HL-60 (cell line): Measurements from ENCODE around the gene HOXC5.

Source experiments
- DNase-seq, 2 experiments: peaks; one replicate each; pipeline ENCODE4 v3.0.0-alpha.2; 2010 to 2020; ENCODE audit warnings: low read depth in 1 of 2, low spot score in 1 of 2
- H3K27ac ChIP-seq: fragments of 250-450 bp; sonication (Bioruptor Pico); replicated peaks from 2 replicates; pipeline ENCODE4 v1.5.1; 2020; ENCODE audit warnings: mild to moderate bottlenecking, moderate library complexity
- H3K27me3 ChIP-seq: fragments of 250-450 bp; sonication (Bioruptor Pico); 2 replicates; pipeline ENCODE4 v1.5.1; 2021; ENCODE audit warnings: mild to moderate bottlenecking, moderate library complexity; ENCODE audit not compliant: insufficient read depth, poor library complexity, severe bottlenecking
- H3K4me3 ChIP-seq: replicated peaks from 2 replicates; pipeline ENCODE4 v1.5.1; 2011; ENCODE audit warnings: mild to moderate bottlenecking, control low read depth, low read length; ENCODE audit not compliant: insufficient read depth
- GABPA ChIP-seq: IDR thresholded peaks from 2 replicates; pipeline ENCODE4 v1.6.1; 2012; ENCODE audit warnings: low read depth
- POLR2AphosphoS5 ChIP-seq: IDR thresholded peaks from 2 replicates; pipeline ENCODE4 v1.6.1; 2012; ENCODE audit warnings: low read depth
- SPI1 ChIP-seq: IDR thresholded peaks from 2 replicates; pipeline ENCODE4 v1.6.1; 2012; ENCODE audit warnings: low read depth, mild to moderate bottlenecking, borderline replicate concordance
- TF ChIP-seq, protein P1 (sequence below): IDR thresholded peaks from 2 replicates; pipeline ENCODE4 v1.6.1; 2012; ENCODE audit warnings: low read depth; ENCODE audit not compliant: insufficient replicate concordance
- TF ChIP-seq, protein P2 (sequence below): IDR thresholded peaks from one replicate; pipeline ENCODE4 v1.5.1; 2011; ENCODE audit warnings: low read length, control low read depth, inconsistent platforms; ENCODE audit not compliant: insufficient read depth

Gene HOXC5

DNA sequence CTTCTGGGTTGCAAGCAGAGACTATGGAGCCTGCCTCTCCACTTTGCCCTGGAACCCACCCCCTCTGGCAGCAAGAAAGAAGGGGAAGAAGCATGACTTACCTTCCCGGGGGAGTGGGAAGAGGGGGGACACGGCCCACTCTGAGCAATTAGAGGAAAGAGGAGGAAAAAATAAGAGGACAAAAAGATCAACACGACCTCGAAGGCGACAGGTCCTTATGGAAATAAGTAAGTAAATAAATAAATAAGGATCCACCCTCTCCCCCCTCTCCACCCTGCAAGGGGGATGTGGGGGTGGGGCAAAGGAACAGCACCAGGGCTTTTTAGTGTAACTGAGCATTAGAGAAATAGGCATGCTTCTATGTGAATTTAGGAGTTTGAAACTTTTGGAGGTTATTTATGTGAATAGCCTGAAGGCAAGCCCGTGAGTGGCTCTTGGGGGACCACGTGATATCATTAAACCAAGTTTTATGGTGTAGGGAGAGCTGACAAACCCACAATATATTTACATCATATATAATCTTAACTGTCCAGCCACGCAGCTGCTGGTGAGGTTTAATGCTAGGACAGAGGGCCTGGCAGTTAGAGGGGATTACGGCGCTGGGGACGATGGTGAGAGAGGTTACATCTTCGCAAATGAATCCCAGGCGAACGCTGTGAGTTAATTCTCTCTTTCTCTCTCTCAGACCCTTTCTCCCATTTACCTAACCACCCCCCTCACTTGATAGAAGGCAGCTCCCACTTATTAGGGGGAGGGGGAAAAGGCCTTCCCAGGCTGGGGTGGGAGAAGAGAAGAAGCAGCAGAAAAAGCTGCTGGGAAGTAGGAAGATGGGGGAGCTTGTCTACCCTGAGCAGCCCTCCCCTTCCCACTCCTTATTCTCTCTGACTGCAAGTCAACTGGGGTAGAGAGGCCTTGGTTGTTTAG lies 4.8 kb downstream of the HOXC5 start:
- no peak for DNase-seq
- TF ChIP-seq, protein P1, sequence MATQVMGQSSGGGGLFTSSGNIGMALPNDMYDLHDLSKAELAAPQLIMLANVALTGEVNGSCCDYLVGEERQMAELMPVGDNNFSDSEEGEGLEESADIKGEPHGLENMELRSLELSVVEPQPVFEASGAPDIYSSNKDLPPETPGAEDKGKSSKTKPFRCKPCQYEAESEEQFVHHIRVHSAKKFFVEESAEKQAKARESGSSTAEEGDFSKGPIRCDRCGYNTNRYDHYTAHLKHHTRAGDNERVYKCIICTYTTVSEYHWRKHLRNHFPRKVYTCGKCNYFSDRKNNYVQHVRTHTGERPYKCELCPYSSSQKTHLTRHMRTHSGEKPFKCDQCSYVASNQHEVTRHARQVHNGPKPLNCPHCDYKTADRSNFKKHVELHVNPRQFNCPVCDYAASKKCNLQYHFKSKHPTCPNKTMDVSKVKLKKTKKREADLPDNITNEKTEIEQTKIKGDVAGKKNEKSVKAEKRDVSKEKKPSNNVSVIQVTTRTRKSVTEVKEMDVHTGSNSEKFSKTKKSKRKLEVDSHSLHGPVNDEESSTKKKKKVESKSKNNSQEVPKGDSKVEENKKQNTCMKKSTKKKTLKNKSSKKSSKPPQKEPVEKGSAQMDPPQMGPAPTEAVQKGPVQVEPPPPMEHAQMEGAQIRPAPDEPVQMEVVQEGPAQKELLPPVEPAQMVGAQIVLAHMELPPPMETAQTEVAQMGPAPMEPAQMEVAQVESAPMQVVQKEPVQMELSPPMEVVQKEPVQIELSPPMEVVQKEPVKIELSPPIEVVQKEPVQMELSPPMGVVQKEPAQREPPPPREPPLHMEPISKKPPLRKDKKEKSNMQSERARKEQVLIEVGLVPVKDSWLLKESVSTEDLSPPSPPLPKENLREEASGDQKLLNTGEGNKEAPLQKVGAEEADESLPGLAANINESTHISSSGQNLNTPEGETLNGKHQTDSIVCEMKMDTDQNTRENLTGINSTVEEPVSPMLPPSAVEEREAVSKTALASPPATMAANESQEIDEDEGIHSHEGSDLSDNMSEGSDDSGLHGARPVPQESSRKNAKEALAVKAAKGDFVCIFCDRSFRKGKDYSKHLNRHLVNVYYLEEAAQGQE = no peak
- TF ChIP-seq POLR2AphosphoS5 (no peak), SPI1 (no peak)
- H3K27me3 ChIP-seq = peaks cover 86% of the 10 kb centered on the region

DNA sequence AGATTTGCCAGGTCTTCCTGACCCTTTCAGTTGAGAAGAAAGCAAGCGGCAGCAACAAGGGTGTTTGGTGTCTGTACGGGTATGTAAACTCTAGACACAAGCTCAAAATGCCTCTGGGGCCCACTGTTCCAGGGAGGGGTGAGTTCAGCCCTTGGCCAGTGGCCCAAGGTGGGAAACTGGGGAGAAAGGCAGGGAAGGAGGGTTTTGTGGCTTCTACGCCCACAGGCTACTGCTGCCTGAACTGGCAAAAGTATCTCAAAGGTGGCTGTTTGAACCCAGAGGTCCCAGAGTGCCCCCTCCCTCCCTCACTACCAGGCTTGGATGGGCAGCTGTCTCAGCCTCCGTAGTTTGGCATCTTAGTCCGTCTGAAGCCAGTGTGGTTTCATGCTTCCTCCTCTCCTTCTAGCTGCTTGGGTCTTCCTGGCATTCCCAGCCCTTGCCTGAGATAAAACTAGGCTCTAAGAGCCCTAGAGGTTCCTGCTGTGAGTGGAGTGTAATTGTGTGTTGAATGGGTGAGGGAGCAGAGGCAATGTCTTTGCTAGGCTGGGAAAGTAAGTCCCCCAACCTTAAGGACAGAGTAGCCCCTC lies 5.5 kb downstream of the HOXC5 start:
- peaks cover 83% of the 10 kb centered on the region for H3K27me3 ChIP-seq
- TF ChIP-seq, protein P2, sequence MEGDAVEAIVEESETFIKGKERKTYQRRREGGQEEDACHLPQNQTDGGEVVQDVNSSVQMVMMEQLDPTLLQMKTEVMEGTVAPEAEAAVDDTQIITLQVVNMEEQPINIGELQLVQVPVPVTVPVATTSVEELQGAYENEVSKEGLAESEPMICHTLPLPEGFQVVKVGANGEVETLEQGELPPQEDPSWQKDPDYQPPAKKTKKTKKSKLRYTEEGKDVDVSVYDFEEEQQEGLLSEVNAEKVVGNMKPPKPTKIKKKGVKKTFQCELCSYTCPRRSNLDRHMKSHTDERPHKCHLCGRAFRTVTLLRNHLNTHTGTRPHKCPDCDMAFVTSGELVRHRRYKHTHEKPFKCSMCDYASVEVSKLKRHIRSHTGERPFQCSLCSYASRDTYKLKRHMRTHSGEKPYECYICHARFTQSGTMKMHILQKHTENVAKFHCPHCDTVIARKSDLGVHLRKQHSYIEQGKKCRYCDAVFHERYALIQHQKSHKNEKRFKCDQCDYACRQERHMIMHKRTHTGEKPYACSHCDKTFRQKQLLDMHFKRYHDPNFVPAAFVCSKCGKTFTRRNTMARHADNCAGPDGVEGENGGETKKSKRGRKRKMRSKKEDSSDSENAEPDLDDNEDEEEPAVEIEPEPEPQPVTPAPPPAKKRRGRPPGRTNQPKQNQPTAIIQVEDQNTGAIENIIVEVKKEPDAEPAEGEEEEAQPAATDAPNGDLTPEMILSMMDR = no peak
- TF ChIP-seq, protein P1 = no peak
- TF ChIP-seq POLR2AphosphoS5 (no peak), GABPA (no peak), SPI1 (no peak)
- no peak overlapping the region for H3K27ac ChIP-seq

More for the DNA sequence above, 4.8 kb downstream of the HOXC5 start:
- Histone ChIP-seq H3K4me3 (no peak overlapping the region), H3K27ac (no peak overlapping the region)

DNA sequence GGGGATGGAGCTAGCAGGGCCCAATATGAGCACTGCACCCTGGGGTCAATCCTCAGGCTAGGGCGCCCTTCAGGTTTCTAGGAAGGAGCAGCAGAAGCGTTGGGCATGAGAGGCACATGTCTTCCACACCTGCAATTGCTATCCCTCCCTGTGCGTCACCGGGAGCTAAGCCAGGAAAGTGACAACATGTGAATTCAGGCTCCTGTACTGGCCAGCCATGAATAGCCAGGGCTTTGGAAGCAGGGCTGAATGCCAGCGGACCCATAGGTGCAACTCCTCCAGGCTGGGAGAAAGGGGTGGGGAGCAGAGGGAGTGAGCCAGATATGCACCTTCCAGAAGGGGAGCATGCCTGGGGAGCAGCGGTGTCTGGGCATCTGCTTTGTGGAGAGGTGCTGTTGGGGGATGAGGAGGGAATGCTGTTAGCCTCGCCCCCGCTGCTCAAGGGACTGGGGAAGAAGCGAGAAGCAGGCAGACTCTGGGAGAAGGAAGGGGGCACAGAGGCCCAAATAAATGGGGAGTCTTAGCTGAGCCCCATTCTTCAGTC lies 6.1 kb downstream of the HOXC5 start:
- DNase-seq = no peak
- H3K27me3 ChIP-seq = peaks cover 81% of the 10 kb centered on the region
- H3K4me3 ChIP-seq = no peak overlapping the region
- TF ChIP-seq POLR2AphosphoS5 = no peak
- no peak for TF ChIP-seq SPI1
- H3K27ac ChIP-seq = no peak overlapping the region

More for the DNA sequence above, 5.5 kb downstream of the HOXC5 start:
- no peak for DNase-seq
- H3K4me3 ChIP-seq = no peak overlapping the region

DNA sequence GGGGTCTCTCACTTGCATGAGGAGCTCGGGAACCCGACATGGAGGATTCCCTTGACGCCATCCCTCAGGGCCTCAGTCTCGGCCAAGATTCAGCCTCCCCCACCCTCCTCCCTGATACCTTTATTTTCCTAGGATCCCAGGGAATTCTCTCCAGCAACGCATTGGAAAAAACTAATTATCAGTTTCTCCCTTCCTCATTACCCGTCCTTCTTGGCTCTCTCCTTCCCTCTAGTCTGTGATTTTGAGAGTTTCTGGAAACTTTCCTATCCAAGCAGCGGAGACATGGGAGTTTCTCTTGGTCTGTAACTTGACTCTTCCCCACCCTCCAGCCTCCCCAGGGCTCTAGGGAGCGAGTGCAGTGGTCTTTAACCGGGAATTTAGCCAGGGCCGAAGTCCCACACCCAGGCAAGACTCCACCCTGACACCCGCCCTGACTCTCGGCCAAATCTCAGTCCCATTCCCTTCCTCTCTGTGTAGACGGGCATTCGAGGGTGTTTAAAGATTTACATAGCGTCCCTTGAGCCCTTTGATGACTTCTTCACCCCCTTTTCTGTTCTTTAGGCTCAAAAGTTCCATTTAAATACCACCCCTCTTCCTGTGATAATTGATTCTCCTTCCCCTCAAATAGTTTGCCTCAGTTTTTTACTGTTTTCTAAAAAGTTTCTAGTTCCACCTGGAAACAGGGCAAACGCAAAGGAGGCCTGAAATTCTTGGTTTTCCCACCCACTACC lies 6.7 kb downstream of the HOXC5 start:
- H3K4me3 ChIP-seq = no peak overlapping the region
- DNase-seq = no peak
- TF ChIP-seq, protein P2 = no peak
- TF ChIP-seq GABPA (no peak), POLR2AphosphoS5 (no peak), SPI1 (no peak)
- TF ChIP-seq, protein P1 = no peak
- H3K27me3 ChIP-seq = peaks cover 80% of the 10 kb centered on the region
- H3K27ac ChIP-seq = no peak overlapping the region
